Progenitor cell of endocrine pancreas (in vitro differentiated cells): ENCODE results near the gene SLIT3. TPM values are rescaled to one million over a fixed set of nuclear protein-coding genes. Genes with fewer than 3 reads are reported as not detected.

ENCODE experiments used
- DNase-seq: peaks from one replicate; pipeline ENCODE4 v3.0.0; 2021; ENCODE audit warnings: low spot score; ENCODE audit not compliant: unreplicated experiment
- H3K27ac Mint-ChIP-seq: 2 replicates; pipeline ENCODE4 v1.8.0; 2021; ENCODE audit warnings: mild to moderate bottlenecking, moderate library complexity, mixed read lengths
- H3K27me3 Mint-ChIP-seq: 2 replicates; pipeline ENCODE4 v1.8.0; 2021; ENCODE audit warnings: mixed read lengths
- H3K36me3 Mint-ChIP-seq: 2 replicates; pipeline ENCODE4 v1.8.0; 2022; ENCODE audit warnings: mixed read lengths; ENCODE audit not compliant: insufficient read depth
- H3K4me1 Mint-ChIP-seq: 2 replicates; pipeline ENCODE4 v1.8.0; 2021; ENCODE audit warnings: low read depth, mixed read lengths
- H3K4me3 Mint-ChIP-seq: 2 replicates; pipeline ENCODE4 v1.8.0; 2021; ENCODE audit warnings: low read depth, mild to moderate bottlenecking, moderate library complexity, mixed read lengths
- H3K9me3 Mint-ChIP-seq: 2 replicates; pipeline ENCODE4 v1.8.0; 2021; ENCODE audit warnings: low read depth, mixed read lengths
- CTCF ChIP-seq: fragments of 200-600 bp; sonication (generic); IDR thresholded peaks from one replicate; pipeline ENCODE4 v1.5.0; 2021; ENCODE audit warnings: antibody characterized with exemption, mild to moderate bottlenecking; ENCODE audit not compliant: unreplicated experiment
- total RNA-seq: library from RNA; stranded (reverse); gene quantifications from 2 replicates; pipeline ENCODE4 v1.2.1, GENCODE V29; 2021

The SLIT3 gene
- total RNA-seq, 1 donor from 2014 or later = 18.8 TPM

- TF ChIP-seq CTCF = peak; percentile 59
- Mint-ChIP-seq H3K27ac (no peak overlapping the region), H3K27me3 (peaks cover 38% of the 10 kb centered on the region), H3K36me3 (no peaks in the 10 kb centered on the region), H3K9me3 (no peaks in the 10 kb centered on the region), H3K4me1 (peaks cover 32% of the 10 kb centered on the region), H3K4me3 (no peak overlapping the region)
- peak; percentile 19 for DNase-seq
These were observed 308.3 kb downstream of the SLIT3 start for GRCh38 chr5:168992687-168993086.

GRCh38 chr5:168992016-168992415, 308.9 kb downstream of the SLIT3 start:
- Mint-ChIP-seq H3K27ac (no peak overlapping the region), H3K36me3 (no peaks in the 10 kb centered on the region), H3K27me3 (peaks cover 45% of the 10 kb centered on the region), H3K9me3 (no peaks in the 10 kb centered on the region), H3K4me1 (peaks cover 33% of the 10 kb centered on the region), H3K4me3 (no peak overlapping the region)
- no peak for DNase-seq
- no peak for TF ChIP-seq CTCF

- Mint-ChIP-seq H3K27me3 (peaks cover 49% of the 10 kb centered on the region), H3K27ac (no peak overlapping the region), H3K4me3 (no peak overlapping the region), H3K36me3 (no peaks in the 10 kb centered on the region), H3K4me1 (peaks cover 32% of the 10 kb centered on the region), H3K9me3 (no peaks in the 10 kb centered on the region)
- DNase-seq = no peak
- TF ChIP-seq CTCF = no peak
These were observed 309.6 kb downstream of the SLIT3 start for GRCh38 chr5:168991311-168991710.

- no peak for DNase-seq
- H3K27ac Mint-ChIP-seq = no peak overlapping the region
- H3K9me3 Mint-ChIP-seq = no peaks in the 10 kb centered on the region
- H3K4me3 Mint-ChIP-seq = no peak overlapping the region
- no peaks in the 10 kb centered on the region for H3K36me3 Mint-ChIP-seq
- peaks cover 53% of the 10 kb centered on the region for H3K27me3 Mint-ChIP-seq
- no peak for TF ChIP-seq CTCF
- peaks cover 28% of the 10 kb centered on the region for H3K4me1 Mint-ChIP-seq
These were observed 310.3 kb downstream of the SLIT3 start for GRCh38 chr5:168990679-168991078.

GRCh38 chr5:168989731-168990505, 311.0 kb downstream of the SLIT3 start:
- Mint-ChIP-seq H3K27me3 (peaks cover 57% of the 10 kb centered on the region), H3K4me1 (peaks cover 22% of the 10 kb centered on the region), H3K9me3 (no peaks in the 10 kb centered on the region), H3K36me3 (no peaks in the 10 kb centered on the region), H3K27ac (no peak overlapping the region), H3K4me3 (no peak overlapping the region)
- no peak for DNase-seq
- no peak for TF ChIP-seq CTCF
